HG02884 (cell line): ENCODE measurements around the gene MYOC.
"Not testable (repeated sequence)": the region's sequence is repeated elsewhere in the genome, so short reads cannot be mapped to it uniquely, and the experiment has no call there.

ENCODE experiments used
- ATAC-seq: cut with Tn5 transposase; IDR thresholded peaks from one replicate; pipeline ENCODE4 v1.9.1; 2021; ENCODE audit warnings: mild to moderate bottlenecking, moderate library complexity; ENCODE audit not compliant: unreplicated experiment

MYOC gene

DNA sequence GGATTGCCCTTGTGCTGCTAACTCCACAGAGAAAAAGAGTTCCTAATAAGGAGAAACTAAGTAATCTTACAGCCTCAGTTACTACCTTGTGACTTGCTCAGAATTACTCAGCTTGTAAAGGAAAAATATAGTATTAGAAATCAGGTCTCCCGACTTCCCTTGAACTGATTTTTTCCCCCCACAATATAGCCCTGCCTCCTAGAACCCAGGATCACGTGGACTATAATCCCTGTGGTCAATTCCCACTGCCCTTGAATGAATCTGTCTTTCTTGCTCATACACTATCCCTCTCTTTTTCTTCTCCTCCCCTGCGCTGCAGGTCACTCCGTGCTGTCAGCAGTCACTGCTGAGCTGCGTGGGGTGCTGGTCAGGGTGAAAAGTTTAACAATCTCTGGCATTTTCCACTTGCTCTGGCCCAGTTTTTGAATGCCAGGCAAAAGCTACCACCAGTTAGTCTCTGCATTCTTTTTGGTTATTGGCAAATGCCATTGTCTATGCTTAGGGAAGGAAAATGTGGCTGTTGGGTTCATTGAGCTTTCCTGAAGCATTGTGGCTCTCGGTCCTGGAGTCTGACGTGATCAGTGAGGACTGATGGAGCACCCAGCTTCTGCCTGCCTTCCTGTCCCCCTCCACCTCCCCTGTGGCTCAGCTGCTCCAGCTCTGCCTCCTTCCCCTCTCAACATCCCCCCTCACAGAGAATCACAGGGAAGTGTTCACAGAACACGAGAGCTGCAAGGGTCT is 1.9 kb upstream of the MYOC start:
- ATAC-seq = no peak

DNA sequence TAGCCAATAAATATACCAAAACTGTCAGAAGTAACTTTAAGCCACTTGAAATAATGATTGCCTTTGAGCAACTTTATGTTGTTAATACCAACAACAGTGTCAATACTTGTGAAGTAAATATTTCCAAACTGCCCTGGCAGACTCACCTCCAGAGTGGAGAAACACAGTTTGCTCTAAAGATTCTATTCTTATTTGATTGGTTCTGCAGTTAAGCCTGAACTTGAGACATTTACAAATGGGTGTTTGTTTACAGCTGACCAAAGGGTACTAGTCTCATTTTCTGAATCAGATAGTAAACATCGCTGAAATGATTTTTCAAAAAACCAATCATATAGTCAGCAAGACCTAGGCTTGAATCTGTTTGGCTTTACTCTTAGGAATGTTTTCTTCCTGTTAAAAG is 1.3 kb upstream of the MYOC start:
- ATAC-seq = no peak

DNA sequence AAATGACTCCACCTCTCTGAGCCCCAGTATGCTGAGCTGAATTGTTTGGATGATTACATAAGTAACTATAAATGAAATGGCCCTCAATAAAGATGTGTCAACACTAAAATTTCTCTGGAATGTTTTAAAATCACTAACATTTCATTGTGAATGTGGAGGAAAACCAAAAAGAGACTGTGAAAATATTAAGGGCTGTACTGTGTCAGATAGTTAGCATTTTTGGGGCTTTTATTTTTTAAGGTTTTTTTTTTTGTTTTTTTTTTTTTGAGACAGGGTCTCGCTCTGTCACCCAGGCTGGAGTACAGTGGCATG is 6.3 kb downstream of the MYOC start:
- ATAC-seq = no peak

- no peak for ATAC-seq
Measured at GRCh38 chr1:171645553-171646248, 6.8 kb downstream of the MYOC start.

DNA sequence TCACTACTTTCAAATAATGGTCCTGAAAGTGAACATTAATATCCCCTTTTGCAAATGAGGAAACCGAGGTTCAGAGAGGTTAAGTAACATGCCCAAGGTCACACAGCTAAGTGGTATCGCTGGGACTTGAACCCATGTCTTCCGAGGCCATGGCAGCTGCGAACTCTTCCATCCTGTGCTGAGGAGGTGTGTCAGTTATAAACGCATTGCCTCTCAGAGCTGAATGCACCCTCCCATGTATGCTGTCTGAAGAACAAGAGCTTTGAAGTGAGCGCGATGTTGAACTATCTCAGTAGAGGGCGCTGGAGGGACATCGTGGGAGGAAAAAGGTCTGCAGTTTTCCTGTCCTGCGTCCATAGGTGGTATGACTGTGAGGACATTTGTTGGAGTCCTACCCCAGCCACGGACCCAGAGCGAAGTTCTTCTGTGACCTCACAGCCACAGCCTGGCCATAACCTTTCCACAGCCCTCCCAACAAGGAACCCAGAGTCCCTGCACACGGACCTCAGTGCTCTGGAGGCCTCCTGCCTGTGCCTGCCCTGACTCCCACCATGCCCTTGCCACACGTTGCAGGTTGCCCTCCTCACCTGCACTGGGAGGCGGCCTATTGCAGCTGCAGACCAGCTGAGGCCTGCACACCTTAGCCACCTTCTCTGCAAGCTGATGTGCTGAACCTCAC is 7.5 kb downstream of the MYOC start:
- ATAC-seq = peak; percentile 64

- no peak for ATAC-seq
Measured at GRCh38 chr1:171643156-171643555, 9.3 kb downstream of the MYOC start.

DNA sequence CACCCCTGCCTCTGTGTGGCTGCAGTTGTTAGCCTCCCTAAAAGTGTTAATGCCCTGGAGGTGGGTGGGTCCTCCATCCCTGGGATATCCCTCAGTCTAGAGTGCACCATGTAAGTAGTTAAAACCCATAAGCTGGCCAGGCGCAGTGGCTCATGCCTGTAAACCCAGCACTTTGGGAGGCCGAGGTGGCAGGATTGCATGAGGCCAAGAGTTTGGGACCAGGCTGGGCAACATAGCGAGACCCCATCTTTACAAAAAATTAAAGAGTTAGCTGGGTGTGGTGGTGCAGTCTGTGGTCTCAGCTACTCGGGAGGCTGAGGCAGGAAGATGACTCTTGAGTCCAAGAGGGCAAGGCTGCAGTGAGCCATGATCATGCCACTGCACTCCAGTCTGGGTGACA is 10.3 kb downstream of the MYOC start:
- no peak for ATAC-seq

- no peak for ATAC-seq
Measured at GRCh38 chr1:171641076-171641864, 11.2 kb downstream of the MYOC start.

DNA sequence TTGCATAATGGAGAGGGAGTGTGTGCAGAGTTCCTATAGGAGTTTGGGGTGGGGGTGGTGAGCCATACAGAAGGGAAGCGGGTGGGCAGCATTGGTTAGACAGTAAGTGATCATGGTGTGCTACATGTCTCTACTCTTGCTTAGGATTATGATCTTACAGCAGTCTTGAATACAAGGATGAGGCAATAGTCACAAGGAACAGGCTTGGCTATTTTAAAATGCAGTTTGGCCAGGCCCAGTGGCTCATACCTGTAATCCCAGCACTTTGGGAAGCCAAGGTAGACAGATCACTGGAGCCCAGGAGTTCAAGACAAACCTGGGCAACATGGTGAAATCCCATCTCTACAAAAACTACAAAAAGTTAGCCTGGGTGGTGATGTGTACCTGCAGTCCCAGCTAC is 12.3 kb downstream of the MYOC start:
- ATAC-seq = no peak

DNA sequence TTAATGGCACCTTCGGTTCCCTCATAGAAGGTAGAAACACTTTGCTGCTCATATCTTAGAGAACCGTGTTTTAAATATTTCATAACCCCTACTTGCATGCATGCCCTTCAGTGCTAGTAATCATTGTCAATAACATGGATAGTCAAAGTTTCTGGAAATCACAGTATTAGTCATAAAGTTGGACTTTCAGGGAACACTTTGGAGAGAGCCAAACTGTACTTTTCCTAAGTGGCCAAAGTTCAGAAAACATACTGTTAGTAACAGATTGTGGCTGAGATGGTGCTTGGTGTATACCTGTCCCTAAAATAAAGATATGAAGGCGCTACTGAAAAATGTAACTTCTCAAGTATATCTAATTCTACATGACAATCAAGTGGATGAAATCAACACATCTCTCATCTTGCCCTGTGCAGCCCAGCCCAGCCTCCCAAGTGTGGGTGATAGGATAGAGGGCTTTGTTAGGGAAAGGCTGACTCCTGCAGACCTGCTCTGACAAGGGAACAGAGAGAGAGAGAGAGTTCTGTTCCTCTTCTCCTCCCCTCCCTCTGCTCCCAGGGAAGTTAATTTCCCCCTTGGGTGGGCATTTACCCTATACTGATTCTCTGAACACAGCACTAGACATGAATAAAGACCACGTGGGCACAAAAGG is 14.4 kb downstream of the MYOC start:
- no peak for ATAC-seq

GRCh38 chr1:171636141-171636540 is 16.3 kb downstream of the MYOC start:
- no peak for ATAC-seq

- no peak for ATAC-seq
Measured at GRCh38 chr1:171635661-171636060, 16.8 kb downstream of the MYOC start.

- ATAC-seq = no peak
Measured at GRCh38 chr1:171628225-171628624, 24.3 kb downstream of the MYOC start.

DNA sequence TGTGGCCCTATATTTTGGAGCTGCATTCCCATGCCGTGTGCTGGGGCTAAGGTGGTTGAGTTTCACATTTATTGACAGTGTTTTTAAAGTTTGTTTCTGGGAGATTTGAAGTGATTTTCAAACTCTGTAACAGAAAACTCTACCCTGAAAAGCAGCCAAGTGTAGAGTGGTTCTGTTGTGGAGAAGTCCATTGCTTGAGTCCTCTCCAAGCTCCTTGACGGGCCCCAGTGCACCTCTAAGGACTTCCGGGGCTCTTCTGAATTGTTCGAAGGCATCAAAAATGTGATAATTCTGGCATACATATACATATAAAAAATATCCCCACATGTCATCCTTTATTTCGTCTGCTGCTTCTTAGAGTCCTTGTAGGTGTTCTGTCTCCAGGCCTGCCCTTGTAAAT is 25.5 kb downstream of the MYOC start:
- no peak for ATAC-seq

- ATAC-seq = no peak
Measured at GRCh38 chr1:171625225-171625624, 27.3 kb downstream of the MYOC start.

GRCh38 chr1:171623651-171624331 is 28.7 kb downstream of the MYOC start:
- no peak for ATAC-seq

GRCh38 chr1:171622152-171622462 is 30.4 kb downstream of the MYOC start, which contains the start of gene MYOCOS:
MYOCOS (plus strand) TSS chr1:171622243; CDS start chr1:171623884, 1,641 bp downstream.
- no peak for ATAC-seq

- no peak for ATAC-seq
Measured at GRCh38 chr1:171616586-171616985, 35.9 kb downstream of the MYOC start.

GRCh38 chr1:171615122-171615906 is 37.2 kb downstream of the MYOC start:
- not testable (repeated sequence) for ATAC-seq

GRCh38 chr1:171613282-171613681 is 39.2 kb downstream of the MYOC start:
- ATAC-seq = no peak
